Measurements from ENCODE around the gene IDH1.

DNA sequence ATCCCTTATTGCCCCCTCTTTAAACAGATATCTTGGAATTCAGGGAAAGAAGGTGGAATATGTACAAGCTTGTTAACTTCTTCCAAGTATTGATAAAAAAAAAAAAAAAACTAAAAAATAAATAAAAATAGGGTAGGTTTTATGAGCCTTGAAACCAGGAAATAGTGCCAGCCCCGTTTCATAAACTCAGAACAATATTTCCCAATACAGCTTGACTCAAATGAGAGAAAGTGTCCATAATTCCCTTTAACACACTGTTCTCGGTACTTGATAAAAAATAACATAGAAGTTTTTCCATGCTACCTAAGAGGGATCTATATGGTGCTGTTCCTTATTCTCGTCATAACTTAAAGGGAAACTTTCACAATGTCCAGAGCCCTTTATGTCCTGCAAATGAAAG lies 47.1 kb downstream of the IDH1 start:
- TF ChIP-seq, protein P1, sequence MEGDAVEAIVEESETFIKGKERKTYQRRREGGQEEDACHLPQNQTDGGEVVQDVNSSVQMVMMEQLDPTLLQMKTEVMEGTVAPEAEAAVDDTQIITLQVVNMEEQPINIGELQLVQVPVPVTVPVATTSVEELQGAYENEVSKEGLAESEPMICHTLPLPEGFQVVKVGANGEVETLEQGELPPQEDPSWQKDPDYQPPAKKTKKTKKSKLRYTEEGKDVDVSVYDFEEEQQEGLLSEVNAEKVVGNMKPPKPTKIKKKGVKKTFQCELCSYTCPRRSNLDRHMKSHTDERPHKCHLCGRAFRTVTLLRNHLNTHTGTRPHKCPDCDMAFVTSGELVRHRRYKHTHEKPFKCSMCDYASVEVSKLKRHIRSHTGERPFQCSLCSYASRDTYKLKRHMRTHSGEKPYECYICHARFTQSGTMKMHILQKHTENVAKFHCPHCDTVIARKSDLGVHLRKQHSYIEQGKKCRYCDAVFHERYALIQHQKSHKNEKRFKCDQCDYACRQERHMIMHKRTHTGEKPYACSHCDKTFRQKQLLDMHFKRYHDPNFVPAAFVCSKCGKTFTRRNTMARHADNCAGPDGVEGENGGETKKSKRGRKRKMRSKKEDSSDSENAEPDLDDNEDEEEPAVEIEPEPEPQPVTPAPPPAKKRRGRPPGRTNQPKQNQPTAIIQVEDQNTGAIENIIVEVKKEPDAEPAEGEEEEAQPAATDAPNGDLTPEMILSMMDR (IDR thresholded peaks at IDR 0.05; ENCODE audit: control extremely low read depth in 1 of 3, insufficient read depth in 1 of 3, low read depth in 1 of 3, low read length in 3 of 3) = no peak
- TF ChIP-seq POLR2AphosphoS5 (IDR thresholded peaks at IDR 0.05; ENCODE audit: low read depth, low read length) = no peak
- no peak for TF ChIP-seq POLR2A (IDR thresholded peaks at IDR 0.05; ENCODE audit: control extremely low read depth in 1 of 2, low read depth in 2 of 2, low read length in 2 of 2)
- no peak for TF ChIP-seq BCL11A (IDR thresholded peaks at IDR 0.05; ENCODE audit: low read depth in 2 of 2, low read length in 2 of 2)
- TF ChIP-seq EP300 (IDR thresholded peaks at IDR 0.05; ENCODE audit: borderline replicate concordance in 1 of 2, low read depth in 2 of 2, low read length in 2 of 2) = no peak
- no peak for TF ChIP-seq MAFK (IDR thresholded peaks at IDR 0.05; ENCODE audit: low read depth, low read length)
- no peak for TF ChIP-seq KDM5A (IDR thresholded peaks at IDR 0.05; ENCODE audit: low read length)
- no peak for TF ChIP-seq ZNF274 (IDR thresholded peaks at IDR 0.05; ENCODE audit: borderline replicate concordance, extremely low read depth, low read length)
- no peak for TF ChIP-seq EZH2 (IDR thresholded peaks at IDR 0.05; ENCODE audit: low read depth, low read length, severe bottlenecking)
- TF ChIP-seq RXRA (IDR thresholded peaks at IDR 0.05; ENCODE audit: insufficient read depth, low read depth, low read length) = no peak

All from H1 (cell line).